Measurements from ENCODE around the gene ATP5F1A. TPM values are rescaled to one million over a fixed set of nuclear protein-coding genes. Genes with fewer than 3 reads are reported as not detected.
"Not testable (repeated sequence)": the region's sequence is repeated elsewhere in the genome, so short reads cannot be mapped to it uniquely, and the experiment has no call there.

ATP5F1A gene
- total RNA-seq, 2 experiments from 2014 or later: 218 to 284 TPM

DNA sequence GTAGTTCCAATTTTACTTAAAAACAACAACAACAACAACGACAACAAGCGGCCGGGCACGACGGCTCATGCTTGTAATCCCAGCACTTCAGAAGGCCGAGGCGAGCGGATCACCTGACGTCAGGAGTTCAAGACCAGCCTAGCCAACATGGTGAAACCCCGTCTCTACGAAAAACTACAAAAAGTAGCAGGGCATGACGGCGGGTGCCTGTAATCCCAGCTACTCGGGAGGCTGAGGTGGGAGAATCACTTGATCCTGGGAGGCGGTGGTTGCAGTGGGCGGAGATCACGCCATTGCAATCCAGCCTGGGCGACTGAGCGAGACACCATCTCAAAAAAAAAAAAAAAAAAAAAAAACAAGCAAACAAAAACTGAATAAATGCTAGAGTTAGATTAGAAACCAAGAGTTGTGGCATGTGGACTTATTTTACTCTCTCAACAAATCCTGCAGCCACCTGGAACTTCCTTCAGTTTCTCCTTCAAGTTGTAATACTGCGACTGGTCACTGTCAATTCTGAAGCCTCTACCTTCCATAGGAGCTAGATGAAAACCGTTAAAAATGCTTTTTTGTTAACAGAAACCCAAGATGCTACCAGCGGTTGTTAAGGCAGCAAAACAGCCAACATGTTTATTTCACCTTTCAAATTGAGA is 1.3 kb downstream of the ATP5F1A start:
- peaks cover 16% of the 10 kb centered on the region for H3K4me1 ChIP-seq (ENCODE audit: insufficient read depth, low read length, poor library complexity, severe bottlenecking)
- POLR2A ChIA-PET: interaction anchor here (1.7 to 1.8 kb wide), 2 partner anchors 11 to 76 kb away, joined by 4 to 11 read pairs; no protein-coding TSS in a partner anchor
- no peak overlapping the region for H2AFZ ChIP-seq (ENCODE audit: low read length)

DNA sequence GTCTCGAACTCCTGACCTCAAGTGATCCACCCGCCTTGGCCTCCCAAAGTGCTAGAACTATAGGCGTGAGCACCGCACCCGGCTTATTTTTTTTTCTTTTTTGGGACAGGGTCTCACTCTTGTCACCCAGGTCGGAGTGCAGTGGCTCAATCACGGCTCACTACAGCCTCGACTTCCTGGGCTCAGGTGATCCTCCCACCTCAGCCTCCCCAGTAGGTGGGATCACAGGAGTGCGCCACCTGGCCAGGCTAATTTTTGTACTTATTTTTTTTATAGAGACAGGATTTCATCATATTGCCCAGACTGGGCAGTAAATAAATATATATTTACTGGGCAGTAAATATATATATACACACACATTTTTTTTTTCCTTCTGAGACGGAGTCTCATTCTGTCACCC is 2.6 kb downstream of the ATP5F1A start:
- peaks cover 70% of the 10 kb centered on the region for H3K79me2 ChIP-seq (ENCODE audit: insufficient read depth, low read depth, low read length)
- CTCF ChIA-PET (ENCODE audit: unreplicated experiment): no interaction called here
- no peak overlapping the region for H3K4me3 ChIP-seq (ENCODE audit: low read depth, low read length, poor library complexity, severe bottlenecking)
- H4K20me1 ChIP-seq (ENCODE audit: insufficient read depth, low read length): 0 out of 2 replicates have a peak, but pooled peaks cover 11% of the 10 kb centered on the region
- DNase-seq (ENCODE audit: low spot score): no peak
- no peak for TF ChIP-seq EZH2phosphoT487 (IDR thresholded peaks at IDR 0.05; ENCODE audit: borderline replicate concordance, low read depth, low read length)
- TF ChIP-seq, protein P1, sequence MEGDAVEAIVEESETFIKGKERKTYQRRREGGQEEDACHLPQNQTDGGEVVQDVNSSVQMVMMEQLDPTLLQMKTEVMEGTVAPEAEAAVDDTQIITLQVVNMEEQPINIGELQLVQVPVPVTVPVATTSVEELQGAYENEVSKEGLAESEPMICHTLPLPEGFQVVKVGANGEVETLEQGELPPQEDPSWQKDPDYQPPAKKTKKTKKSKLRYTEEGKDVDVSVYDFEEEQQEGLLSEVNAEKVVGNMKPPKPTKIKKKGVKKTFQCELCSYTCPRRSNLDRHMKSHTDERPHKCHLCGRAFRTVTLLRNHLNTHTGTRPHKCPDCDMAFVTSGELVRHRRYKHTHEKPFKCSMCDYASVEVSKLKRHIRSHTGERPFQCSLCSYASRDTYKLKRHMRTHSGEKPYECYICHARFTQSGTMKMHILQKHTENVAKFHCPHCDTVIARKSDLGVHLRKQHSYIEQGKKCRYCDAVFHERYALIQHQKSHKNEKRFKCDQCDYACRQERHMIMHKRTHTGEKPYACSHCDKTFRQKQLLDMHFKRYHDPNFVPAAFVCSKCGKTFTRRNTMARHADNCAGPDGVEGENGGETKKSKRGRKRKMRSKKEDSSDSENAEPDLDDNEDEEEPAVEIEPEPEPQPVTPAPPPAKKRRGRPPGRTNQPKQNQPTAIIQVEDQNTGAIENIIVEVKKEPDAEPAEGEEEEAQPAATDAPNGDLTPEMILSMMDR (conservative IDR thresholded peaks at IDR 0.05; ENCODE audit: low read length): no peak
- peaks cover 59% of the 10 kb centered on the region for H3K36me3 ChIP-seq (ENCODE audit: insufficient read depth, low read length)
- no TSS peak for BruUV-seq (replicated peaks)
- no peaks in the 10 kb centered on the region for H3K9me2 ChIP-seq (ENCODE audit: insufficient read depth, low read length)
- intact Hi-C loops (cut with micrococcal nuclease; ENCODE audit: unreplicated experiment): no loop called here
- H2AFZ ChIP-seq (ENCODE audit: low read length): no peak overlapping the region
- H3K27ac ChIP-seq (ENCODE audit: low read depth, low read length, poor library complexity, severe bottlenecking): no peak overlapping the region
- H3K9me3 ChIP-seq (ENCODE audit: low read length): no peaks in the 10 kb centered on the region
- no peak overlapping the region for H3K4me2 ChIP-seq (ENCODE audit: low read length)
- H3K4me1 ChIP-seq (ENCODE audit: insufficient read depth, low read length, poor library complexity, severe bottlenecking): peaks cover 16% of the 10 kb centered on the region
- POLR2A ChIA-PET: interaction anchor here (1.8 kb wide), 1 partner anchor 77 kb away, joined by 4 read pairs; no protein-coding TSS in a partner anchor

More for the DNA sequence above, 1.3 kb downstream of the ATP5F1A start:
- DNase-seq (ENCODE audit: low spot score): peak; percentile 19
- no peak for TF ChIP-seq EZH2phosphoT487 (IDR thresholded peaks at IDR 0.05; ENCODE audit: borderline replicate concordance, low read depth, low read length)
- TF ChIP-seq, protein P1 (conservative IDR thresholded peaks at IDR 0.05; ENCODE audit: low read length): no peak
- H4K20me1 ChIP-seq (ENCODE audit: insufficient read depth, low read length): 0 out of 2 replicates have a peak, but pooled peaks cover 11% of the 10 kb centered on the region
- peak overlapping the region; percentile 96 for H3K4me3 ChIP-seq (ENCODE audit: low read depth, low read length, poor library complexity, severe bottlenecking)
- peak overlapping the region; percentile 94 for H3K4me2 ChIP-seq (ENCODE audit: low read length)
- BruUV-seq (replicated peaks): TSS peak; percentile 72
- H3K9me3 ChIP-seq (ENCODE audit: low read length): no peaks in the 10 kb centered on the region
- peaks cover 59% of the 10 kb centered on the region for H3K79me2 ChIP-seq (ENCODE audit: insufficient read depth, low read depth, low read length)
- H3K9me2 ChIP-seq (ENCODE audit: insufficient read depth, low read length): no peaks in the 10 kb centered on the region
- peaks cover 47% of the 10 kb centered on the region for H3K36me3 ChIP-seq (ENCODE audit: insufficient read depth, low read length)
- H3K27ac ChIP-seq (ENCODE audit: low read depth, low read length, poor library complexity, severe bottlenecking): peak overlapping the region; percentile 75
- intact Hi-C loops (cut with micrococcal nuclease; ENCODE audit: unreplicated experiment): no loop called here
- CTCF ChIA-PET (ENCODE audit: unreplicated experiment): no interaction called here

DNA sequence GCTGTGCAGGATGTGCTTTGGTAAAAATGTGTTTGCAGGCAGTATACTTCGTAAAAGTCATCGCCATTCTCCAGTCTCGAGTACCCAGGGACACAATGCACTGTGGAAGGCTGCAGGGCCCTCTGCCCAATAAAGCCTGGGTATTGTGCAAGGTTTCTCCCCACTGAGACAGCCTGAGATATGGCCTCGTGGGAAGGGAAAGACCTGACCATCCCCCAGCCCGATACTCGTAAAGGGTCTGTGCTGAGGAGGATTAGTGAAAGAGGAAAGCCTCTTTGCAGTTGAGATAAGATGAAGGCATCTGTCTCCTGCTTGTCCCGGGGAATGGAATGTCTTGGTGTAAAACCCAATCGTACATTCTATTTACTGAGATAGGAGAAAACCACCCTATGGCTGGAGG is 9.6 kb downstream of the ATP5F1A start:
- CTCF ChIA-PET (ENCODE audit: unreplicated experiment); POLR2A ChIA-PET; H3K27ac ChIP-seq (ENCODE audit: low read depth, low read length, poor library complexity, severe bottlenecking); H2AFZ ChIP-seq (ENCODE audit: low read length); intact Hi-C loops (cut with micrococcal nuclease; ENCODE audit: unreplicated experiment); H3K4me2 ChIP-seq (ENCODE audit: low read length); H3K9me2 ChIP-seq (ENCODE audit: insufficient read depth, low read length); H3K4me1 ChIP-seq (ENCODE audit: insufficient read depth, low read length, poor library complexity, severe bottlenecking); H4K20me1 ChIP-seq (ENCODE audit: insufficient read depth, low read length); DNase-seq (ENCODE audit: low spot score); H3K9me3 ChIP-seq (ENCODE audit: low read length); H3K4me3 ChIP-seq (ENCODE audit: low read depth, low read length, poor library complexity, severe bottlenecking); BruUV-seq (replicated peaks): not testable (repeated sequence)
- Histone ChIP-seq H3K79me2 (ENCODE audit: insufficient read depth, low read depth, low read length) (peaks cover 30% of the 10 kb centered on the region; the same call in 1 of the 2 replicates), H3K36me3 (ENCODE audit: insufficient read depth, low read length) (peaks cover 99% of the 10 kb centered on the region)

Data from OCI-LY7 (cell line).